ENCODE results near the gene APOL4.
"Not testable (repeated sequence)": the region's sequence is repeated elsewhere in the genome, so short reads cannot be mapped to it uniquely, and the experiment has no call there.

The APOL4 gene

GRCh38 chr22:36165141-36165540 is 36.5 kb downstream of the APOL4 start:
- Histone ChIP-seq H2AFZ (ENCODE audit: low read length, unreplicated experiment) (no peak overlapping the region), H3K4me1 (ENCODE audit: control insufficient read depth, insufficient read depth, low read length, unreplicated experiment) (peaks cover 12% of the 10 kb centered on the region)

GRCh38 chr22:36164621-36165020 is 37.0 kb downstream of the APOL4 start:
- Histone ChIP-seq H3K4me1 (ENCODE audit: control insufficient read depth, insufficient read depth, low read length, unreplicated experiment) (peaks cover 12% of the 10 kb centered on the region), H3K27me3 (ENCODE audit: insufficient read depth, low read length) (no peaks in the 10 kb centered on the region), H3K36me3 (ENCODE audit: insufficient read depth, low read length) (no peaks in the 10 kb centered on the region), H3K4me3 (ENCODE audit: low read depth, low read length) (no peak overlapping the region), H2AFZ (ENCODE audit: low read length, unreplicated experiment) (no peak overlapping the region), H3K27ac (ENCODE audit: low read depth, low read length) (no peak overlapping the region), H3K79me2 (ENCODE audit: control insufficient read depth, insufficient read depth, low read length, unreplicated experiment) (peaks cover 3% of the 10 kb centered on the region)

More at GRCh38 chr22:36165141-36165540, 36.5 kb downstream of the APOL4 start:
- no peaks in the 10 kb centered on the region for H3K36me3 ChIP-seq (ENCODE audit: insufficient read depth, low read length)
- no peak overlapping the region for H3K4me3 ChIP-seq (ENCODE audit: low read depth, low read length)
- no peak overlapping the region for H3K27ac ChIP-seq (ENCODE audit: low read depth, low read length)
- H3K79me2 ChIP-seq (ENCODE audit: control insufficient read depth, insufficient read depth, low read length, unreplicated experiment): no peaks in the 10 kb centered on the region
- no peaks in the 10 kb centered on the region for H3K27me3 ChIP-seq (ENCODE audit: insufficient read depth, low read length)

- Histone ChIP-seq H3K36me3 (ENCODE audit: insufficient read depth, low read length) (no peaks in the 10 kb centered on the region), H3K79me2 (ENCODE audit: control insufficient read depth, insufficient read depth, low read length, unreplicated experiment) (peaks cover 14% of the 10 kb centered on the region), H3K4me1 (ENCODE audit: control insufficient read depth, insufficient read depth, low read length, unreplicated experiment) (peaks cover 20% of the 10 kb centered on the region), H3K4me3 (ENCODE audit: low read depth, low read length) (no peak overlapping the region), H2AFZ (ENCODE audit: low read length, unreplicated experiment) (no peak overlapping the region), H3K27me3 (ENCODE audit: insufficient read depth, low read length) (no peaks in the 10 kb centered on the region), H3K27ac (ENCODE audit: low read depth, low read length) (no peak overlapping the region)
These were observed 38.1 kb downstream of the APOL4 start for GRCh38 chr22:36163497-36163896.

- Histone ChIP-seq H3K4me1 (ENCODE audit: control insufficient read depth, insufficient read depth, low read length, unreplicated experiment) (peaks cover 20% of the 10 kb centered on the region), H3K4me3 (ENCODE audit: low read depth, low read length) (no peak overlapping the region), H3K27me3 (ENCODE audit: insufficient read depth, low read length) (no peaks in the 10 kb centered on the region), H3K27ac (ENCODE audit: low read depth, low read length) (no peak overlapping the region), H2AFZ (ENCODE audit: low read length, unreplicated experiment) (peak overlapping the region; percentile 60), H3K36me3 (ENCODE audit: insufficient read depth, low read length) (no peaks in the 10 kb centered on the region), H3K79me2 (ENCODE audit: control insufficient read depth, insufficient read depth, low read length, unreplicated experiment) (peaks cover 19% of the 10 kb centered on the region)
These were observed 39.2 kb downstream of the APOL4 start for GRCh38 chr22:36162127-36163034.

GRCh38 chr22:36161793-36162126 is 39.8 kb downstream of the APOL4 start:
- not testable (repeated sequence) for H3K4me3 ChIP-seq (ENCODE audit: low read depth, low read length); H2AFZ ChIP-seq (ENCODE audit: low read length, unreplicated experiment); H3K27ac ChIP-seq (ENCODE audit: low read depth, low read length); H3K27me3 ChIP-seq (ENCODE audit: insufficient read depth, low read length); H3K36me3 ChIP-seq (ENCODE audit: insufficient read depth, low read length)
- H3K79me2 ChIP-seq (ENCODE audit: control insufficient read depth, insufficient read depth, low read length, unreplicated experiment): peaks cover 19% of the 10 kb centered on the region
- H3K4me1 ChIP-seq (ENCODE audit: control insufficient read depth, insufficient read depth, low read length, unreplicated experiment): peaks cover 20% of the 10 kb centered on the region

GRCh38 chr22:36160499-36160942 is 41.1 kb downstream of the APOL4 start, which contains the start of gene APOL3:
Gene APOL3, minus strand, starts transcription at chr22:36160755. Its CDS starts 11,700 bp downstream, at chr22:36149055.
- Histone ChIP-seq H3K36me3 (ENCODE audit: insufficient read depth, low read length) (no peaks in the 10 kb centered on the region), H3K27me3 (ENCODE audit: insufficient read depth, low read length) (no peaks in the 10 kb centered on the region), H3K79me2 (ENCODE audit: control insufficient read depth, insufficient read depth, low read length, unreplicated experiment) (peaks cover 27% of the 10 kb centered on the region), H3K4me1 (ENCODE audit: control insufficient read depth, insufficient read depth, low read length, unreplicated experiment) (peaks cover 29% of the 10 kb centered on the region), H2AFZ (ENCODE audit: low read length, unreplicated experiment) (peak within 1 kb of the TSS; percentile 72), H3K27ac (ENCODE audit: low read depth, low read length) (peak within 1 kb of the TSS; percentile 33; the same call in 1 of the 2 replicates), H3K4me3 (ENCODE audit: low read depth, low read length) (peak within 1 kb of the TSS; percentile 82)

- Histone ChIP-seq H3K36me3 (ENCODE audit: insufficient read depth, low read length) (peaks cover 4% of the 10 kb centered on the region; the same call in 1 of the 2 replicates), H3K4me3 (ENCODE audit: low read depth, low read length) (peak overlapping the region; percentile 77), H3K27me3 (ENCODE audit: insufficient read depth, low read length) (no peaks in the 10 kb centered on the region), H3K4me1 (ENCODE audit: control insufficient read depth, insufficient read depth, low read length, unreplicated experiment) (peaks cover 27% of the 10 kb centered on the region), H2AFZ (ENCODE audit: low read length, unreplicated experiment) (peak overlapping the region; percentile 68), H3K27ac (ENCODE audit: low read depth, low read length) (peak overlapping the region; percentile 85), H3K79me2 (ENCODE audit: control insufficient read depth, insufficient read depth, low read length, unreplicated experiment) (peaks cover 36% of the 10 kb centered on the region)
These were observed 44.8 kb downstream of the APOL4 start for GRCh38 chr22:36156515-36157419.

- Histone ChIP-seq H3K27ac (ENCODE audit: low read depth, low read length) (peak overlapping the region; percentile 85), H3K36me3 (ENCODE audit: insufficient read depth, low read length) (peaks cover 4% of the 10 kb centered on the region; the same call in 1 of the 2 replicates), H3K4me1 (ENCODE audit: control insufficient read depth, insufficient read depth, low read length, unreplicated experiment) (peaks cover 29% of the 10 kb centered on the region), H3K27me3 (ENCODE audit: insufficient read depth, low read length) (no peaks in the 10 kb centered on the region), H3K4me3 (ENCODE audit: low read depth, low read length) (peak overlapping the region; percentile 77), H3K79me2 (ENCODE audit: control insufficient read depth, insufficient read depth, low read length, unreplicated experiment) (peaks cover 36% of the 10 kb centered on the region), H2AFZ (ENCODE audit: low read length, unreplicated experiment) (no peak overlapping the region)
These were observed 45.5 kb downstream of the APOL4 start for GRCh38 chr22:36156119-36156514.

- H3K27me3 ChIP-seq (ENCODE audit: insufficient read depth, low read length): no peaks in the 10 kb centered on the region
- H2AFZ ChIP-seq (ENCODE audit: low read length, unreplicated experiment): no peak overlapping the region
- H3K79me2 ChIP-seq (ENCODE audit: control insufficient read depth, insufficient read depth, low read length, unreplicated experiment): peaks cover 36% of the 10 kb centered on the region
- H3K27ac ChIP-seq (ENCODE audit: low read depth, low read length): peak overlapping the region; percentile 85; the same call in 1 of the 2 replicates
- H3K4me3 ChIP-seq (ENCODE audit: low read depth, low read length): no peak overlapping the region
- peaks cover 4% of the 10 kb centered on the region; the same call in 1 of the 2 replicates for H3K36me3 ChIP-seq (ENCODE audit: insufficient read depth, low read length)
- H3K4me1 ChIP-seq (ENCODE audit: control insufficient read depth, insufficient read depth, low read length, unreplicated experiment): peaks cover 30% of the 10 kb centered on the region
These were observed 45.9 kb downstream of the APOL4 start for GRCh38 chr22:36155702-36156101.

GRCh38 chr22:36154423-36154945 is 47.1 kb downstream of the APOL4 start:
- H3K4me1 ChIP-seq (ENCODE audit: control insufficient read depth, insufficient read depth, low read length, unreplicated experiment): peaks cover 41% of the 10 kb centered on the region
- peaks cover 35% of the 10 kb centered on the region for H3K79me2 ChIP-seq (ENCODE audit: control insufficient read depth, insufficient read depth, low read length, unreplicated experiment)
- no peak overlapping the region for H3K4me3 ChIP-seq (ENCODE audit: low read depth, low read length)
- H3K27me3 ChIP-seq (ENCODE audit: insufficient read depth, low read length): no peaks in the 10 kb centered on the region
- no peak overlapping the region for H2AFZ ChIP-seq (ENCODE audit: low read length, unreplicated experiment)
- no peak overlapping the region for H3K27ac ChIP-seq (ENCODE audit: low read depth, low read length)
- peaks cover 4% of the 10 kb centered on the region; the same call in 1 of the 2 replicates for H3K36me3 ChIP-seq (ENCODE audit: insufficient read depth, low read length)

Data from ACC112 (cell line).